ENCODE measurements around the gene LIPC.
A peak's percentile ranks its signal among the peaks of the same experiment; 100 is the strongest.

LIPC gene

GRCh38 chr15:58498821-58499580 is 67.2 kb downstream of the LIPC start:
- TF ChIP-seq CTCF (conservative IDR thresholded peaks at IDR 0.05; ENCODE audit: control insufficient read depth, insufficient read depth, low read depth, low read length), result no peak
- DNase-seq (ENCODE audit: low read depth), result peak; percentile 89

GRCh38 chr15:58501006-58501405 is 69.2 kb downstream of the LIPC start:
- H3K4me3 ChIP-seq (ENCODE audit: control insufficient read depth, low read depth, low read length), result no peak overlapping the region
- DNase-seq (ENCODE audit: low read depth), result no peak
- TF ChIP-seq CTCF (conservative IDR thresholded peaks at IDR 0.05; ENCODE audit: control insufficient read depth, insufficient read depth, low read depth, low read length), result no peak

More at GRCh38 chr15:58498821-58499580, 67.2 kb downstream of the LIPC start:
- no peak overlapping the region for H3K4me3 ChIP-seq (ENCODE audit: control insufficient read depth, low read depth, low read length)

- no peak for DNase-seq (ENCODE audit: low read depth)
- H3K4me3 ChIP-seq (ENCODE audit: control insufficient read depth, low read depth, low read length), result no peak overlapping the region
Observed at GRCh38 chr15:58501636-58502188, 69.9 kb downstream of the LIPC start.

GRCh38 chr15:58503139-58504027 is 71.6 kb downstream of the LIPC start:
- TF ChIP-seq CTCF (conservative IDR thresholded peaks at IDR 0.05; ENCODE audit: control insufficient read depth, insufficient read depth, low read depth, low read length), result no peak
- DNase-seq (ENCODE audit: low read depth), result no peak
- no peak overlapping the region for H3K4me3 ChIP-seq (ENCODE audit: control insufficient read depth, low read depth, low read length)

More at GRCh38 chr15:58501636-58502188, 69.9 kb downstream of the LIPC start:
- no peak for TF ChIP-seq CTCF (conservative IDR thresholded peaks at IDR 0.05; ENCODE audit: control insufficient read depth, insufficient read depth, low read depth, low read length)

- no peak overlapping the region for H3K4me3 ChIP-seq (ENCODE audit: control insufficient read depth, low read depth, low read length)
- TF ChIP-seq CTCF (conservative IDR thresholded peaks at IDR 0.05; ENCODE audit: control insufficient read depth, insufficient read depth, low read depth, low read length), result no peak
- DNase-seq (ENCODE audit: low read depth), result no peak
Observed at GRCh38 chr15:58504674-58505234, 73.0 kb downstream of the LIPC start.

GRCh38 chr15:58505581-58505980 is 73.8 kb downstream of the LIPC start:
- DNase-seq (ENCODE audit: low read depth), result peak; percentile 44
- no peak overlapping the region for H3K4me3 ChIP-seq (ENCODE audit: control insufficient read depth, low read depth, low read length)
- TF ChIP-seq CTCF (conservative IDR thresholded peaks at IDR 0.05; ENCODE audit: control insufficient read depth, insufficient read depth, low read depth, low read length), result no peak

Data from fibroblast of mammary gland (primary cell).